Activated T-cell treated with anti-CD3 and anti-CD28 coated beads for 48 hours (primary cell): Measurements from ENCODE around the gene NATD1.
"Not testable (repeated sequence)": the region's sequence is repeated elsewhere in the genome, so short reads cannot be mapped to it uniquely, and the experiment has no call there.

Source experiments
- DNase-seq: peaks from one replicate; pipeline ENCODE4 v3.0.0-alpha.2; 2020; ENCODE audit warnings: low read depth

The NATD1 gene

DNA sequence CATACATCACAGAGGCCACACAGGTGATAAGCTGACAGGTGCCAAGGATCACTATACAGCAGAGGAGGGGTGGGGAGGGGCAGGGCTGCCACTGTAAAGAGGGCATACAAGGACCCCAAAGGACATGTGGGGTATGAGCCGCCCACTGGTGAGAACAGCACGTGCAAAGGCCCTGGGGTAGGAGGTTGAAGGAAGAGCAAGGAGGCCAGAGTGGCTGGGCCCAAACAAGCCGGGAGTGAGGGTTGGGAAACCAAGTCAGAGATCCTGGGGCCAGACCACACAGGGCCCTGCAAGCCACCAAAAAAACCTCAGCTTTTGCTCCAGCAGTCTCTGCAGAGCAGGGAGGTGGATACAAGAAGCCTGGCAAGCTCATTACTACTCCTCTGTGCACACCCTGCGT, 6.5 kb downstream of the NATD1 start:
- DNase-seq: no peak

DNA sequence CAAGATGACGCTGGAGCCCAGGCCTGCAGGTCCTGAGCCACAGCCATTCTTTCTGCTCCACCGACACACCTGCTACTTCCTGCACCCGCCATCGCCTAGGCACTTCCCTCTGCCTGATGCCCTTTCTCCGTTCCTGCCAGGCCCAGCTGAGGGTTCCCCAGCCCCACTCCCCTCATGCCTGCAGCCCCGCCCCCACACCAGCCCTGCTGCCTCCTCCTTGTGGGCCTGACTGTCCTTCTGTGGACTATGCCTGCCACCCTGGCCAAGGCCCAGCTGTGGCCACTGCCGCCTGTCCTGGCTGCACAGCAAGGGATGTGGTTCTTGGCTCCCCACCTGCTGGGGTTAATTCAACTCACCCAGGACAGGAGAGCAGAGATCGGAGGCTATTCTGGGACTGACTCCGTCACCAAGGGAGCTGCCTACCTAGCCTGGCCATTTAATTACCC, 7.5 kb downstream of the NATD1 start:
- no peak for DNase-seq

DNA sequence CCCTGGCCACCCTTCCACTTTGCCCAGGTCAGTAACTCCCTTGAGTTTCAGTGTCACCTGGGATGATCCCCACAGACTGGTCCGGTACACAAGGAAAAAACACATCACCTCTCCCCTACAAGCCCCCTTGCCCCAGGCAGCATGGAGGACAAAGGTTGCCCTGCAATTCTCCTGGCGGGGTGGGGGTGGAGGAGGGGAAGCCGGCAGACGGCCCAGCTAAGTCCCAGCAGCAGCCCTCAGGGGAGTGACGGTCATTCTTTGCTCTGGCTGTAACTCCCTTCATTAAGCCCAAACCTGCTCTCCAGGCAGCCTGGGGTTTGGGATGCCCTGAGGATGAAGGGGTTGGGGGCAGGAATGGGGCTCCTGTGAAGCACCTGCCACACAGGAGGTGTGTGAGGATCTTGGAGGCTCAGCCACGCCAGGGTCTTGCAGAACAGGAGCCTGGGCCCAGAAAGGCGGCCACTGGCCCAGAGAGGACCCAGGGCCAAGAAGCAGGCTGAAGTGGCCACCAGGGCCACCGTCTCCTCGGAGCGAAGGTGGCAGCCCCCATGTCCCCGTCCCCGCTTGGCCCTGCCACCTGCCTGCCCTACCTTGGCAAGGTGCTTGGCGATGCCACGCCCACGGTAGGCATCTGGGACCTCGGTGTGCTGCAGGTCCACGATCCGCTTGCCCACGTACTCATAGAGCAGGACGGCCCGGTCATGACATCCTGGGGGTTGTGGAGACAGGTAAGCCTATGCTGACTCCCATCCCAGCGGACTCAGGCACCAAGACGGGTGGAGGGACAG, 9.5 kb downstream of the NATD1 start:
- DNase-seq: no peak

DNA sequence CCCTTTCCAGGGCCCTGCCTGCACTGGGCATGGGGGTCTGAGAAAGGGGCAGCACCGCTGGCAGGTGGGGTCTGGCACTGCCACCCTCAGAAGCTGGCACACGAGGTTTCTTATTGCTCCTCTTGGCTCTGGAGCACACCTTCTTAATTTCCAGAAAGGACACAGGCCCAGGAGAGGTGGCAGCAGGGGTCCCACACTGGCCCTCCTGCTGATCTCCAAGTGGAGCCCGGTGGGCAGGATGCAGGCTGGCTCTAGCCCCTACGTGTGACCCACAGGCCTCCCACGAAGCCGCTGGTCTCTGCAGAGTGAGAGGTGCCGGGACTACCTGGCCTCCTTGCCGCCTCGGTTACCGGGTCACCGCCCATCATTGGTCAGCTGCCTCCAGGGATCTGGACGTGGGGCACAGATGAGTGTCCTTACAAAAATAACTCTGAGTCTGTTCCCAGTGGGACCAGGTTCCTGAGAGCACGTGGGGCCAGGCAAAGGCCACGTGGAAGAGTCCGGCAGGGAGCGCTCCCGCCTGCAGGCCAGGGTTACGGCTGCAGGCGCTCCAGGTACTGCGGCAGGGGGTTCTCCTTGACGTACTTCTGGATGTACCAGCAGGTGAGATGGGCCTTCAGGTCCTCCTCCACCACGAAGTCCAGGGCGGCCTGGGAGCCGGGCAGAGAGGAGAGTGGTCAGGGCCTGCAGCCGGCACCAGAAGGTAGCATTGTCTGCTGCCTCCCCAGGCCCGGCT, 10.3 kb downstream of the NATD1 start:
- no peak for DNase-seq

DNA sequence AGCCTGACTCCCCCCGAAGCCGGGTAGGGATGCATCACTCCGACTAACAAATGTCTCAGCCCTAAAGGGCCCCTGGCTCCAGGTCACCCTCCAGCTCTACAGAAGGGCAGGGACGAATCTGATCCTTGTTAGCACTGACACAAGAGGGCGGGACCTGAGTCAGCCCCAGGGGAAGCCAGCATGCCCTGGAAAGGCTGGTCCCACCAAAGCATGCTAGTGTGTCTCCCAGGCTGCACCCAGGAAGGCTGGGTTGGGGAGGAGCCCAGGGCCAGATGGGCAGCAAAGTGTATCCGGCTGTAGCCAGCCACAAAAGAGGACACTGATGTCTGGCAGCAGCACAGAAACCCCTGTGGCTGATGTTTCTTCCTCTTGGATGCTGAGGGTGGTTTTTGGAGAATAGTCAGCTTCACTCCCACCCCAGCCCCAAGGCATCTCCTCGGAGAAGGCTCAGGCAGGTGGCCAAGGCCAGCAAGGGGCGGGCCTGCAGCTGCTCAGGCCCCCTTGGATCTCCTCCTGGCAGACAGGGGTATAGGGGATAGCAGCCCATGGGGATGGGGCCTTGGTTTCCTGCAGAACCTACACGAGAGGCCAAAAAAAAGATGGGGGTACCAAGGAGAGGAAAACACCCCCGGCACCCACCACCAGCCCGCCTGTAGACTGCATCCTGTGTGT, 11.0 kb downstream of the NATD1 start:
- no peak for DNase-seq

DNA sequence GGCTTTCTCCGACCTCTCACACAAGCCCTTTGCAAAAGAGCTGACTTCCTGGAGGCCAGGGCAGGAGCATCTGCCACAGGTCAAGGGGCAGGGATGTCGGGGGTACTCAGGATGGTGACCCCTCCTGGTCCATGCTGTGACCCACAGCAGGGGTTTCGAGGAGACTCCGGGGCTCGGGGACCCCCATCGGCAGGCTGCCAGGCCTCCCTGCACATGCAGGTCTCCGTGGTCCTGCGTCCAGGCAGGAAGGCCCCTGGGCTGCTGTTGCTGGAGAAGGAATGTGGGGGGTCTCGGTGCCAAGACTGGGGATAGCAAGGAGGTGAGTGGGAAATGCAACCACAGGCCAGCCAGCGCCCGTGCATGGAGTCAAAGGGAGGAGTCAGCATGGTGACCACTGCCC, 11.6 kb downstream of the NATD1 start:
- DNase-seq: no peak

DNA sequence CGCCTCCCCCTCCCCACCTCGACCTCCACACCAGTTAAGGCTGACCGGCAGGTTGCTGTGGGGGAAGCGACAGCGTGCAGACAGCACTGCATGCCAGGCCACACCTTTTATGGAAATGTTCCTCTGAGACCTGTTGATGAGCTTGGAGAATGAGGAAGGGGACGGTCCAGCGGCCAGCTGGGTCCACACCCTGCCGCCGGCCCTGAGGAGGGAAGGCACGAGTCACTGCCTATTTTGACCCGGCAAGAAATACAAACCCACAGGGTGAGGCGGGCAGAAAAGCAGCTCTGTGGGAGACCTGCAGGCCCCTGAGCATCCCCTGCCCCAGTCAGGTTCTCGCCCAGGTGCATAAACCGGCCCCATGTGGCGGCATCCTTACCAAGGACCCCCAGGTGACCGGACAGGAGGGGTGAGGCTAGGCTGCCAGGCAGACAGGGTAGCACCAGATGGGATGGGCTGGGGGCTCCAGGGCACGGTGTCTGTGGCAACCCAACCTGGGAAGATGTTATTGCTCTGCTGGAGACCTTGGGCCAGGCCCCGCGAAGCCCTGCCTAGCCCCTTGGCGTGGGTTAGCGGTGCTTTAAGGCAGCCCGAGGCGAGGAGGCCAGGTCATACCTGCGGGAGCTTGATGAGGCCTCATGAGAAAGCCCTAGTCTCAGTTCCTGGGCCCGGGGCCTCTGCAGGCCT, 12.7 kb downstream of the NATD1 start:
- DNase-seq: no peak

DNA sequence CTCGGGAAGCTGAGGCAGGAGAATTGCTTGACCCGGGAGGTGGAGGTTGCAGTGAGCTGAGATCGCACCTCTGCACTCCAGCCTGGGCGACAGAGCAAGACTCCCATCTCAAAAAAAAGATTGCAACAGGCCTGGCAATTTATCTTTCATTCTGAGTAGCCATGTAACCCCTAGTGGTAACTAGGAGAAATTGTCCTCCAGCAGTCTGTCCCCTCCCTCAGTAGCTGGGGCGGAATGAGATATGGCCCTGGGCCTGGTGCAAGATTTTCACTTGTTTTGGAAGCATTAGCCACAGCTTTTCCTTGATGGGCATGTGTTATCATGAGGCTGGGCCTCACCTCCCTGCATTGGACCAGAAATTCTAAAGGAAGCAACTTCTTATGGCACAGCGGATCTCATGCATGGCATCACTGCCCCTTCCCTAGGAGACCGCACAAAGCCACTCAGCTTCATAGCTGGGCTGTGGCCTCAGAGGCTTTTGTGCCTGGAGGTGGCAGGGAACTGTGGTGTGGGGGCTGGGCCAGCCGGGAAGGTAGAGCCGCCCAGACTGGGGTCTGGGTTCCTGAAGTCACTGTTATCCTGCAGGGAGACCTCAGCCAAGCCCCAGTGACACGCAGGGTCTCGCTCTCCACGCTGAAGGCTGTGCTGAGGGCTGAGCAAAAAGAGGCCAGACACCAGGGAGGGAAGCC, 13.4 kb downstream of the NATD1 start:
- no peak for DNase-seq

DNA sequence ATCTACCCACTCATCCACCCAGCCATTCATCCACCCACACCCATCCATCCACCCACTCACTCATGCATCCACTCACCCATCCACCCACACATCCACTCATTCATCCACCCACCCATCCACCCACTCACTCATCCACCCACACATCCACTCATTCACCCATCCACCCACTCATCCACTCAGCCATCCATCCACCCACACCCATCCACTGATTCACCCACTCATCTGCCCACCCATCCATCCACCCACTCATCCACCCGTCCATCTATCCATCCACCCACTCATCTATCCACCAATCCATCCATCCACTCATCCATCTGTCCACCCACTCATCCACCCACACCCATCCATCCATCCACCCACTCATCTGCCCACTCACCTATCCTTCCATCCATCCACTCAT, 17.3 kb downstream of the NATD1 start:
- DNase-seq: no peak

DNA sequence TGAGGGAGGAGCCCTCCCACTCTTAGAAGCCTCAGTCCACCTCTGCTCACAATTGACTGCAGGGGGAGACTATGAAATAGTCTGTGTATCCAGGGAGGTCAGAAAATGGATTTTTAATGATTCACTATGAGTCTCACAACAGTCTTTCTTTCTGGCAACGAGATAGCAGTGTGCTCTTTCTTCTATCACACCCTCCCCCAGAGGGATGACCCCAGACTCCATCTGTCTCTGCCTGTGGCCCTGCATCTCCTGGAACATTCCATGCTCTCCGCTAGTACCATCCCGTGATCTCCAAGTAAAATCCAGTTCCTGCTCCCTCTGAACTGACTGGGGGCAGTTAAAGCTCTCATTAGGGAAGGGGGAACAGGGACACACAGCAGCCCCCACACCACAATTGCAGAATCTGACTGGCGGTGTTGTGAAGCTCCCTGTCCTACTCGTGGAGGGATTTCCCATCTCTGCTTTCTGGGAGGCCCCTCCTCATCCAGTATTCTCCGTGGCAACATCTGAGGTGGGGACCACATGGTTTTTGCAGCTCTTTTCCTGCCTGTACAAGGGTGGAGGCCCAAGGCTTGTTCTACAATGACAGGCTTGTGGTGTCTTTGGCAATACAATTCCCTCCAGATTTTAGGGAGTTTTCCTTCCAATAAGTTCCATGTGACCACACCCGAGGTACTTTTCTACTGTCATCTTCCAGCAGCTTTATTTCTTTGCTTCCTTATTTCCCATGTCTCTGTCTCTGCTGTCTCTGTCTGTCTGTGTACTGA, 19.4 kb downstream of the NATD1 start:
- DNase-seq: no peak

DNA sequence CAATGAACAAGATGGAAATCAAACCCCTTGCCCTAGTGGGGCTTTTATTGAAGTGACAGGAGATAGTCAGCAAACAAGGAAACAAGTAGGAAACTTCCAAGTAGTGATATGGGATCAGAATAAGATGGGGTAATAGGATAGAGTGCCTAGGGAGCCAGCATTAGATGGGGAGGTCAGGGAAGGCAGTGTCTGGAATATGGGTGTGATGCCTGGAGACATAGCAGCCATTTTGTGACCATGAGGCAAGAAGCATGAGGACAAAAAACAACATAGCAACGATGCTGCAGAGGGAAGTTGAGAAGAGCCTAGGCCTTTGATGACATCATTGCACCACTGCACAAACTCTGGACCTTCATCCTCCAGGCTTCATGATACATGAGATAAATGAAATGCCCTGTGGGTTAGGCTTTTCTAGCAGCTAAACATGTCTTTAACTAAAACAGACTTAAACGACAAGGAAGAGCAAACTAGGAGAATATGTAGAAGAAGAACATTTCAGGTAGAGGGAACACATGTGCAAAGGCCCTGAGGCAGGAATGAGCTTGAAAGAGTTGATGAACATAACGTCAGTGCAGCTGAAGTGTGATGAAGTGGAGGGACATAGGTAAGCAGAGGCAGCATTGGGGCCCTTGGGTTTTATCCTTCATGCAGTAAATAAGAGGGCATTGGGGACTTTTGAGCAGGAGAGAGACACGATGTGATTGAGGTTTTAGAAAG, 21.0 kb downstream of the NATD1 start:
- no peak for DNase-seq

DNA sequence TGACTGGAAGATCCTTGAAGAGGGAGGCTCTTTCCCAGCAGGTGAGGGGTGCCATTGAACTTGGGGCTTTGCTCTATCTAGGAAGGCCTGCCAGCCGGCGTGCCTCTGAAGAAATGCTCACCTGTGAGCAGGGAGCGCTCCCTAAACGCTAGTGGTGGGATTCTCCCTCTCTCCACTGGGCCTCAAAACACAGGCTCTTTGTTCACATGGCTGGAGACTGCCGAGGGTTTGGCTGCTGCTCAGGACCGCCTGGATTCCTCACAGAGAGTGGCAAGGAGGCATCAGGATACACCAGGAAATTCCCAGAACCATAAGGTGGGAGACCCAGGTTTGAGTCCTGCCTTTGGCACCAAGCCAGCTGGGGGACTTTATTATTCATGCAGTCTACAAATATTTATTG, 21.7 kb downstream of the NATD1 start:
- no peak for DNase-seq

DNA sequence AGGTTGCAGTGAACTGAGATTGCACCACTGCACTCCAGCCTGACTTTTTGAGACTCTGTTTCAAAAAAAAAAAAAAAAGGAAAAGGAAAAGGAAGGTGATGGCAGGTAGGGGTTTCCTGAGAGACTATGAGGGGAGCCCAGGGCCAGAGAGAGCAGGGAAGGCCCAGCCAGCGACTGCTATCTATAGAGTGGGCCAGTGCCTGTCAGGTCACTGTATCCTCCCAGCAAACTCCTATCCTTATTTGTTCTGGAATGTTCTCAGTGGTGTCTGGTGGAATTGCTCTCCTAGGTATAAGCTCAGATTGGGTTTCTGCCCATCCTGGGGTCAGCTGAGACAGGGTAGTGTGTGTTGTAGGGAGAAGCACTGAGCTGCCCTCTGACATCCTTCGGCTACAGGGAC, 24.4 kb downstream of the NATD1 start:
- DNase-seq: no peak

DNA sequence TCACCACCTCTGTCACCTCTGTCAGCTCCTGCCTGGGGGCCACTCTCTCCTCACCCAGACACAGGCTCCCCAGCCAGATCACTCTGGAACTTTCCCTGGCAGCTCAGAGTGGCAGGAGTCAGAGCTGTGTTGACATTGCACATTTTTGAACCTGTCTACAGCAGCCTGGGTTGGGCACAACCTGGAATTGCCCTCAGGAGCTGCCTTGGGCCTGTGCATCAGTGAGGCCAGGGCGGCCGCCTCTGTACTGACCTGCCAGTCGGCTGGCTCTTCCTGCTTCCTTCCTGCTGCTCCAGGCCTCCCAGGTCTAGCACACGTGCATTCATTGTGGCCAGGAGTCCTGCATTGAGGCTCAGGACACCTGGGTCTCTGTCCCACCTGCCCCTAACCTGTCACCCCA, 25.1 kb downstream of the NATD1 start:
- DNase-seq: no peak

DNA sequence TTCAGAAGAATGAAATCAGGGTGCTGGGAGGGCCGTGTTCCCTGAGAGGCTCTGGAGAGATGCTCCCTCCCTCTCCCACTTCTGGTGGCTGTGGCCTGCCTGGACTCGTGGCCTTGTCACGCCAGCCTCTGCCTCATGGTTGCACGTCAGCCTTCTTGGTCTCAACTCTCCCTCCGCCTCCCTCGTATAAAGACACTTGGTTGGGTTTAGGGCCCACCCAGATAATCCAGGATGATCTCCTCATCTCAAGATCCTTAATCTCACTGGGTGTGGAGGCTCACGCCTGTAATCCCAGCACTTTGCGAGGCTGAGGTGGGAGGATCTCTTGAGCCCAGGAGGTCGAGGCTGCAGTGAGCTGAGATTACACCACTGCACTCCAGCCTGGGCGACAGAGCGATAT, 25.9 kb downstream of the NATD1 start:
- DNase-seq: not testable (repeated sequence)

DNA sequence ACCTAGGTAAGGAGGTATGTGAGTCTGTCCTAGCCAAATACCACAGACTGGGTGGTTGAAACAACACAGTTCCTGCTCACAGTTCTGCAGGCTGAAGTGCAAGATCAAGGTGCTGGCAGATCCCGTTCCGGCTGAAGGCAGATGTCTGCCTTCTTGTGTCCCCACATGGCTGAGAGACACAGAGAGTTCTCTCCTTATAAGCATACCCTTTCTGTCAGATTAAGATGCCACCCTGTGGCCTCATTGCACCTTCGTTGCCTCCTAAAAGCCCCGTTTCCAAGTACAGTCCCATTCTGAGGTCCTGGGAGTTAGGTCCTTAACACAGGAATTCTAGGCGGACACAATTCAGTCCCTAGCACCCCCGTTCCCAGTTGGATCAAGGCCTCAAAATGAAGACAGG, 30.1 kb downstream of the NATD1 start:
- no peak for DNase-seq

DNA sequence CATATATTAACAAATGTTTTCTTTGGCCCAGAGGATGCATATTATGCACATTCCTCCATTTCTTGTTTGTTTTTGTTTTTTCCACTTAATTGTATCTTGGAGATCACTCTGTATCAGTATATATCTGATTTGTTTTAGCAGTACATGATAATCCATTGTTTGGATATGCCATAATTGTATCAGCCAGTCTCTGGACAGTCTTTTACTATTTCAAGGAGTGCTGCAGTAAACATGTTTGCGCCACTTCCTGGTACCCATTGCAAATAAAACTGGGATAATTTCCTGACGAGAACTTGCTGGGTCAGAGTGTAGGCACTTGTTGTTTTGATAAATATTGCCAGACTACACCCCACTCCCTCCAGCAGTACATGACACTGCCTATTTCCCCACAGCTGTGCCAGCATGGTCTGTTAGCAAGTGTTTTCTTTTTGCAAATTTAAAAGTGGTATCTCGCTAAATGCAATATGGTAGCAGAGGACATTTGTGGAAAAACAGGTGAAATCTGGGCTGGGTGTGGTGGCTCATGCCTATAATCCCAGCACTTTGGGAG, 34.3 kb downstream of the NATD1 start:
- no peak for DNase-seq

DNA sequence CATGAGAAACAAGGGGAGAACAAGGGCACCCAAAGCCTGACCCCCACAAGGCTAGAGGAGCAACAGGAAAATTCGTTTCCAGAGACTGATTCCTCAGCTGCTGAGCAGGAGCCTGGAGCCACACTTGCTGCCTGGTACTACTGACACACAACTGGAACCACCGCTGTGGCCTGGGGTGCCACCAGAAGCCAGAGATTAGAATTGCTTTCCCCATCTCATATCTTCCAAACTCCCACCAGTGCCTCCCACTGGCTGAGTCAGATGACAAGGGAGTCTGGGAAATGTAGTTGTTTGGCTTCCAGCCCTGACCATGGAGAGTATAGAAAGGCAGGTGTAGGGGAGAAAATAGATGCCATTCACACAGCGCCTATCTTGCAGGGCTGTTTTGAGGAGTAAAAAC, 35.1 kb downstream of the NATD1 start:
- DNase-seq: peak; percentile 52

DNA sequence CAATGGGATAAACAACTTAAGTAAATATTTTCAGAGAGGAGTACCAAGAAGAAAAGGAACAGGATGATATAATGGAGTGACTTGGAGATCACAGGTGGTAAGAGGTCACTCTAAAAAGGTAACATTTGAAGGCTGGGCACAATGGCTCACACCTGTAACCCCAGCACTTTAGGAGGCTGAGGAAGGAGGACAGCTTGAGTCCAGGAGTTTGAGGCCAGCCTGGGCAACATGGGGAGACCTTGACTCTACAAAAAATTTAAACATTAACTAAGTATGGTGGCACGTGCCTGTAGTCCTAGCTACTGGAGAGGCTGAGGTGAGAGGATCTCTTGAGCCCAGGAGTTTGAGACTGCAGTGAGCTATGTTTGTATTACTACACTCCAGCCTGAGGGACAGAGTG, 35.9 kb downstream of the NATD1 start:
- no peak for DNase-seq

DNA sequence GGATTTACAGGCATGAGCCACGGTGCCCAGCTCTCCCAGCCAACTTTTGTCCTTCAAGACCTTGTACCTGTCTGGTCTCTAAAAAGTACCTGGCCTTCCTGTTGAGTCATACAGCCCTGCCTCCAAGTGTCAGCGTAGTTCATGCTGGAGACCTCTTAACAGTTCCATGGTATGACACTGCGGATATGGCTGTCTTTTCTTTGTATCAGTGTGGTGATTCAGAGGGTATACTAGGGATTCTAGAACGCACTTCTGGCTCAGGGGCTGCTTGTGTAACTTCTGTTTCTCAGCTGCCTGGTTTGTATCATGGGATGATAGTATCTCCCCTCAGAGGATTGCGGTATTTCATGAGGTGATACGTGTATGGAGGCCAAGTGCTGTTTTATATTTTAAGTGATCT, 37.3 kb downstream of the NATD1 start:
- DNase-seq: no peak
